GM18499 (cell line): ENCODE results near the gene RSPH3.

Experiments used
- ATAC-seq: cut with Tn5 transposase; IDR thresholded peaks from one replicate; pipeline ENCODE4 v1.9.1; 2021; ENCODE audit warnings: moderate number of reproducible peaks; ENCODE audit not compliant: insufficient read depth, unreplicated experiment

The RSPH3 gene

DNA sequence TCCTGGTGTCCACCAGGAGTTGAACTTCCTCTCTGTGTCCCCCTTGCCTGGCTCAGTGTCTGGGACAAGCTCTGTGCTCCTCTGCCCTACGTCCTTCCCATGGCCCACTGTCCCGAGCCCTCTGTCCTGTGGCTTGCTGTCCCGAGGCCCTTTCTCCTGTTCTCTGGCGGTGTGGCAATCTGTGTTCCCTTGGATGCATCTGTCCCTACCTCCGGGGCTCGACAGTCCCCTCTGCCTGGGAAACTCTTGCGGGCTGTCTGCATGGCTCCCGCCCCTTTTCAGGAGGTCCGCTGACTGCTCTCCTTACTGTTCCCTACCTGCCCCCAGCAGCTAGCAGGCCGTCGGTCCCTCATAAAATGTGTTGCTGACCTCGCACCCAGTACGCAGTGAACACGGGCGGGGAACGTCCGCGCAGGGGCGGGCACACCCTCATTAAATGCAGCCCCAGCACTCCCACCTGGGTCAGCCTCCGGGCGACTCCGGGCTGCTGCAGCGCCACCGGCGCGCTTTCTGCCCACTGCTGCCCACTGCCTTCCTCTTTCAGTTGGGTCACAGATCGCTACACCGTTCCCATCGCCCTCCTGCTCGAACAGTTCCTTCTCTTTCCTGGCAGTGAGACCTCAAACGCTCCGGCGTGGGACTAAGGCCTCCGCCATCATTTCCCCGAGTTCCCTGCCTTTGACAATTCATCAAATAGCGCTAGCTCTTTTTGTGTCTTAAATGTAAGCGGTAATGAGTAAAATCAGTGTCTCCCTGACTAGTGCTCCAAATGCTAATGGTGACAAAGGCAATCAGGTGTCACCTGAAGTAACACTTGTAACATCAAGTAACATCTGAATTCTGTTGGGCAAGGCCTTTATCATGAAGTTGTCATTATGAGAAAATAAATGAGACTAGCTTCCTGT, 60.5 kb downstream of the RSPH3 start:
- no peak for ATAC-seq

- no peak for ATAC-seq
These were observed 61.2 kb downstream of the RSPH3 start for GRCh38 chr6:158938811-158939254.

DNA sequence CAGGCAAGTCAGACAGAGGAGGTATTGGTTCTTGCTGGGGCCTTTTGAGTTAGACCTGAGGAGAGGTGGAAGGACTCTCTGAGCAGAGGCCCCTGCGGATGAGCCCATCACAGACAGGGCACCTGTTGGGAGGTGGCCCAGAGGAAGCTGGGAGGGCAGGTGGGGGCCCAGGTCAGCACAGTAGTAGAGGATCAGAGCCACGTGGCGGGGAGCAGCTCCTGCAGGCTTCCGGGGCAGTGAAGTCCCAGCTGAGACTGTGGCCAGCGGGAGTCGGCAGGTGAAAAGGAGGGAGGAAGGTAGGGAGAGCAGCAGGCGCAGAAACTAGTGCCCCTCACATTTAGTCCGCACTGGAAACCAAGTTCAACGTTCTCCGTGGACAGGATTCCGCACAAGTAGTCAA, 61.8 kb downstream of the RSPH3 start:
- ATAC-seq: no peak

GRCh38 chr6:158934157-158934556, 65.8 kb downstream of the RSPH3 start:
- ATAC-seq: no peak

DNA sequence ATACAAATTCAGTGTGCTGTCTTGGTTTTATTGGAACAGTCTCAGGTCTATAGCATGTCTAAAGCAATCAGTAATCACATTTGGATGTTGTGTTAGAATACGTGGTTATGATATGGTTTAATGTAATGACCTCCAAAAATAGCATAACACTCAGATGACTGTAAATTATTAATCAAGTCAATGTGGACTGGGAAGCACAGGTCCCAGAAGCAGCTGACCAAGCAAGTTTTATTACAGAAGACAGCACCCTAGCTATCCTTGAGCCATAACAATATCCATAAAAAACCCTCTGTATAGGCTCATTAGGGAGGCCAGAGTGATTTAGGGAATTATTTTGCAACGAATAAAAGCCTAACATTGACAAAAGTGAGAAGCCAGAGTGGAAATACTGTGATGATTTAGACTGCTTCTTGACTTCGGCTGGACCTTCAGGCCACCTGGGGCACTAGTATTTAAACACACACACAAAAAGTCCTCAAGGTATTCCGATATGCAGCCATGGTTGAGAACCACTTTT, 66.9 kb downstream of the RSPH3 start:
- no peak for ATAC-seq

- ATAC-seq: no peak
These were observed 71.9 kb downstream of the RSPH3 start for GRCh38 chr6:158928068-158928467.

DNA sequence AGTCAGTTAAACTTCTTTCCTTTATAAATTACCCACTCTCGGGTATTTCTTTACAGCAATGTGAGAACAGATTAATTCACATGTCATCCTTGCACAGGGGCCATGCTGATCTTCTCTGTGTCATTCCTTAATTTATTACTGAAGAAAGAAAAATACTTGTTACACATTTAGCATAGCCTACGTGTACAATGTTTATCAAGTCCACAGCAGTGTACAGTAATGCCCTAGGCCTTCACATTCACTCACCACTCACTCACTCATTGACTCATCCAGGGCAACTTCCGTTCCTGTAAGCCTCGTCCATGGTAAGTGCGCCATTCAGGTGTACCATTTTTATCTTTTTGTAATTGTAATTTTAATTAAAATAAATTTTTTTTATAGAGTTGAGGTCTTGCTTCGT, 73.6 kb downstream of the RSPH3 start:
- ATAC-seq: no peak

- no peak for ATAC-seq
These were observed 75.2 kb downstream of the RSPH3 start for GRCh38 chr6:158924499-158925455.

- no peak for ATAC-seq
These were observed 76.0 kb downstream of the RSPH3 start for GRCh38 chr6:158923805-158924498.
